Bronchial epithelial cell (primary cell): ENCODE measurements around the gene TLL1. TPM values are rescaled to one million over a fixed set of nuclear protein-coding genes. Genes with fewer than 3 reads are reported as not detected.

Experiments
- DNase-seq: peaks from one replicate; pipeline ENCODE4 v3.0.0-alpha.2; 2010; ENCODE audit warnings: low read depth
- FAIRE-seq: peaks from 2 replicates; lab custom pipeline; 2011; peaks lifted over from hg19 to GRCh38; lab: Jason Lieb, UNC
- H3K27me3 ChIP-seq: 2 replicates; pipeline ENCODE4 v1.5.1; 2011; ENCODE audit warnings: low read length; ENCODE audit not compliant: control insufficient read depth, insufficient read depth
- H3K36me3 ChIP-seq: 2 replicates; pipeline ENCODE4 v1.5.1; 2011; ENCODE audit warnings: low read length; ENCODE audit not compliant: control insufficient read depth, insufficient read depth
- H3K4me3 ChIP-seq: 2 replicates; pipeline ENCODE4 v1.5.1; 2011; ENCODE audit warnings: mild to moderate bottlenecking, low read depth, low read length, control low read depth
- total RNA-seq: library from RNA; depleted of rRNA; stranded (reverse); fragments of >200 nt; gene quantifications from 2 replicates; pipeline ENCODE4 v1.2.1, GENCODE V29; 2014
- TF ChIP-seq, protein P1 (sequence below): IDR thresholded peaks from 2 replicates; pipeline ENCODE4 v1.5.1; 2011; ENCODE audit warnings: mild to moderate bottlenecking, moderate library complexity, low read length, control low read depth, inconsistent platforms; ENCODE audit not compliant: insufficient read depth, severe bottlenecking

The TLL1 gene
- total RNA-seq, 1 donor from 2014 or later = 0.53 TPM

- no peak overlapping the region for H3K4me3 ChIP-seq
- FAIRE-seq (peak; percentile 43), DNase-seq (peak; percentile 9)
- TF ChIP-seq, protein P1, sequence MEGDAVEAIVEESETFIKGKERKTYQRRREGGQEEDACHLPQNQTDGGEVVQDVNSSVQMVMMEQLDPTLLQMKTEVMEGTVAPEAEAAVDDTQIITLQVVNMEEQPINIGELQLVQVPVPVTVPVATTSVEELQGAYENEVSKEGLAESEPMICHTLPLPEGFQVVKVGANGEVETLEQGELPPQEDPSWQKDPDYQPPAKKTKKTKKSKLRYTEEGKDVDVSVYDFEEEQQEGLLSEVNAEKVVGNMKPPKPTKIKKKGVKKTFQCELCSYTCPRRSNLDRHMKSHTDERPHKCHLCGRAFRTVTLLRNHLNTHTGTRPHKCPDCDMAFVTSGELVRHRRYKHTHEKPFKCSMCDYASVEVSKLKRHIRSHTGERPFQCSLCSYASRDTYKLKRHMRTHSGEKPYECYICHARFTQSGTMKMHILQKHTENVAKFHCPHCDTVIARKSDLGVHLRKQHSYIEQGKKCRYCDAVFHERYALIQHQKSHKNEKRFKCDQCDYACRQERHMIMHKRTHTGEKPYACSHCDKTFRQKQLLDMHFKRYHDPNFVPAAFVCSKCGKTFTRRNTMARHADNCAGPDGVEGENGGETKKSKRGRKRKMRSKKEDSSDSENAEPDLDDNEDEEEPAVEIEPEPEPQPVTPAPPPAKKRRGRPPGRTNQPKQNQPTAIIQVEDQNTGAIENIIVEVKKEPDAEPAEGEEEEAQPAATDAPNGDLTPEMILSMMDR = no peak
- H3K36me3 ChIP-seq = no peaks in the 10 kb centered on the region
- H3K27me3 ChIP-seq = no peaks in the 10 kb centered on the region
Measured at GRCh38 chr4:165994701-165995100, 121.7 kb downstream of the TLL1 start.

- Histone ChIP-seq H3K27me3 (no peaks in the 10 kb centered on the region), H3K36me3 (no peaks in the 10 kb centered on the region), H3K4me3 (no peak overlapping the region)
- DNase-seq = peak; percentile 41
- no peak for FAIRE-seq
- TF ChIP-seq, protein P1 = no peak
Measured at GRCh38 chr4:166003811-166004210, 130.8 kb downstream of the TLL1 start.

DNA sequence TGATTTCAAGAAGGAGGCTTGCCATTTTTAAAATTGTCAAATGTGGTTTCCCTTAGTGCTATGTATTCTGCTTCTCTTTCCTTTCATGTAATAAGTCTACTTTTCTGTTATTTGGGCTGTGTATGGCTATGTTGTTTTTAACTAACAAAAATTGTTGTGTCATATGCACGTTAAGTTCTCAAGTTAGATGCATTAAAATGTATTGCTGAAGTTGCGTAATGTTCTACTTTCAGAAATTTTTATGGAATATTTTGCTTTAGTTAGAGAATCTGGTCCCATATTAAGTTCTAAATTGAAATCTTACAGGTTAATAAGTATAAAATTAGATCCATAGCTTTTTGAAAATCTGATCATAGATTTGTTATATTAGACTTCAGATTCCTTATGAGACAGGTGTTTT, 133.2 kb downstream of the TLL1 start:
- no peak overlapping the region for H3K4me3 ChIP-seq
- no peaks in the 10 kb centered on the region for H3K27me3 ChIP-seq
- H3K36me3 ChIP-seq = no peaks in the 10 kb centered on the region
- TF ChIP-seq, protein P1 = no peak
- no peak for FAIRE-seq
- DNase-seq = no peak

DNA sequence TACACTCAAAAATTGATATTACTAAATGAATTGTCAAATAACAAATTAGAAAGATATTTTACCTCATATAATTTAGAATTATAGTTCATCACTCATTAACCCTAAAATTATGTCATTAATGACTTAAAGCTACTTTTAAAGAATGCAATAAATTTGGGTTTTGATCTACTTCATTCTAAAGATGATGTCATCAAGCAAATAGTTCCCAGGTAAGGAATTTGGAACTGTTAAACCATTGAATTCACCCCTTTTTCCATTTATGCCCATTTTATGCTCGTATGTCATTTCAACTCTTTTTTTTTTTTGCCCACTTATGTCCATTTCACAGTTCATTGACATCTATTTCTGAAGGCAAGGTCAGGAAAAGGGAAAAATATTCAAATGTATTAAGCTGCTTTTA, 135.5 kb downstream of the TLL1 start:
- DNase-seq (no peak), FAIRE-seq (no peak)
- no peaks in the 10 kb centered on the region for H3K36me3 ChIP-seq
- no peaks in the 10 kb centered on the region for H3K27me3 ChIP-seq
- no peak overlapping the region for H3K4me3 ChIP-seq
- TF ChIP-seq, protein P1 = no peak

GRCh38 chr4:166012129-166013030, 139.3 kb downstream of the TLL1 start:
- FAIRE-seq (no peak), DNase-seq (peak; percentile 82)
- H3K27me3 ChIP-seq = no peaks in the 10 kb centered on the region
- TF ChIP-seq, protein P1 = no peak
- H3K4me3 ChIP-seq = no peak overlapping the region
- H3K36me3 ChIP-seq = no peaks in the 10 kb centered on the region
